GM23338 (cell line): ENCODE results near the gene AMOTL1. TPM values are rescaled to one million over a fixed set of nuclear protein-coding genes. Genes with fewer than 3 reads are reported as not detected.

ENCODE experiments used
- ATAC-seq: fragments of 200-7000 bp; cut with Tn5 transposase; 3 replicates; pipeline ENCODE4 v1.9.1; 2020
- DNase-seq: peaks from one replicate; pipeline ENCODE4 v3.0.0-alpha.2; 2015; ENCODE audit warnings: low spot score
- H2AFZ ChIP-seq: fragments of 200-600 bp; sonication (generic); 2 replicates; pipeline ENCODE4 v1.8.0; 2016; ENCODE audit warnings: antibody characterized with exemption, mild to moderate bottlenecking, moderate library complexity
- H3F3A ChIP-seq: fragments of 200-600 bp; sonication (generic); replicated peaks from 2 replicates; pipeline ENCODE4 v1.8.0; 2017; ENCODE audit warnings: antibody characterized with exemption, mixed run types, low read depth
- H3K27ac ChIP-seq: fragments of 200-600 bp; sonication (generic); 2 replicates; pipeline ENCODE4 v1.6.1; 2016; ENCODE audit warnings: low read depth
- H3K27me3 ChIP-seq: fragments of 200-600 bp; sonication (generic); 2 replicates; pipeline ENCODE4 v1.8.0; 2016; ENCODE audit warnings: mild to moderate bottlenecking, mixed run types, moderate library complexity; ENCODE audit not compliant: insufficient read depth
- H3K36me3 ChIP-seq: fragments of 200-600 bp; sonication (generic); 2 replicates; pipeline ENCODE4 v1.8.0; 2016; ENCODE audit warnings: mild to moderate bottlenecking; ENCODE audit not compliant: insufficient read depth
- H3K4me1 ChIP-seq: fragments of 200-600 bp; sonication (generic); 2 replicates; pipeline ENCODE4 v1.8.0; 2016; ENCODE audit warnings: mild to moderate bottlenecking, moderate library complexity; ENCODE audit not compliant: insufficient read depth
- H3K4me2 ChIP-seq: fragments of 200-600 bp; sonication (generic); 2 replicates; pipeline ENCODE4 v1.7.1; 2017; ENCODE audit warnings: mixed run types
- H3K4me3 ChIP-seq: fragments of 200-600 bp; sonication (generic); 2 replicates; pipeline ENCODE4 v1.6.1; 2016; ENCODE audit warnings: mixed run types
- H3K79me2 ChIP-seq: fragments of 200-600 bp; sonication (generic); replicated peaks from 2 replicates; pipeline ENCODE4 v1.8.0; 2017; ENCODE audit warnings: mild to moderate bottlenecking; ENCODE audit not compliant: insufficient read depth
- H3K9me2 ChIP-seq: fragments of 200-600 bp; sonication (generic); 2 replicates; pipeline ENCODE4 v1.8.0; 2017; ENCODE audit not compliant: insufficient read depth
- H4K20me1 ChIP-seq: fragments of 200-600 bp; sonication (generic); replicated peaks from 2 replicates; pipeline ENCODE4 v1.8.0; 2017; ENCODE audit warnings: mild to moderate bottlenecking; ENCODE audit not compliant: insufficient read depth
- H3K27ac Mint-ChIP-seq: 2 replicates; pipeline ENCODE4 v1.8.0; 2020; ENCODE audit warnings: inconsistent platforms, mild to moderate bottlenecking, moderate library complexity, mixed read lengths
- H3K27me3 Mint-ChIP-seq: 3 replicates; pipeline ENCODE4 v1.8.0; 2022; ENCODE audit warnings: low read depth, mild to moderate bottlenecking, moderate library complexity, mixed read lengths, inconsistent platforms; ENCODE audit not compliant: insufficient read depth, poor library complexity
- H3K36me3 Mint-ChIP-seq: 3 replicates; pipeline ENCODE4 v1.8.0; 2021; ENCODE audit warnings: low read depth, mild to moderate bottlenecking, inconsistent platforms, moderate library complexity, mixed read lengths
- H3K4me1 Mint-ChIP-seq: 3 replicates; pipeline ENCODE4 v1.8.0; 2020; ENCODE audit warnings: mild to moderate bottlenecking, inconsistent platforms, mixed read lengths
- H3K4me3 Mint-ChIP-seq: 3 replicates; pipeline ENCODE4 v1.8.0; 2021; ENCODE audit warnings: moderate library complexity, mild to moderate bottlenecking, inconsistent platforms, mixed read lengths
- H3K9me3 Mint-ChIP-seq: 3 replicates; pipeline ENCODE4 v1.8.0; 2020; ENCODE audit warnings: moderate library complexity, mild to moderate bottlenecking, inconsistent platforms, mixed read lengths
- CREB1 ChIP-seq: fragments of 250-450 bp; sonication (Bioruptor Pico); IDR thresholded peaks from 2 replicates; pipeline ENCODE4 v1.5.0; 2020; ENCODE audit warnings: low read depth, mild to moderate bottlenecking, moderate library complexity
- EZH2phosphoT487 ChIP-seq: fragments of 200-600 bp; sonication (generic); IDR thresholded peaks from one replicate; pipeline ENCODE4 v1.8.1; 2018; ENCODE audit warnings: antibody characterized with exemption; ENCODE audit not compliant: unreplicated experiment
- REST ChIP-seq: IDR thresholded peaks from one replicate; pipeline ENCODE4 v1.6.1; 2018; ENCODE audit warnings: antibody characterized with exemption; ENCODE audit not compliant: unreplicated experiment
- STAT1 ChIP-seq: IDR thresholded peaks from one replicate; pipeline ENCODE4 v1.6.1; 2016; ENCODE audit warnings: antibody characterized with exemption; ENCODE audit not compliant: unreplicated experiment
- ZNF114 ChIP-seq: fragments of 250-450 bp; sonication (Bioruptor Pico); IDR thresholded peaks from 2 replicates; pipeline ENCODE4 v1.5.0; 2020; ENCODE audit warnings: mild to moderate bottlenecking, moderate library complexity
- ZNF331 ChIP-seq: fragments of 250-450 bp; sonication (Bioruptor Pico); IDR thresholded peaks from 2 replicates; pipeline ENCODE4 v1.5.0; 2020; ENCODE audit warnings: low read depth, mild to moderate bottlenecking, moderate library complexity
- polyA plus RNA-seq: library from polyadenylated mRNA; unstranded; fragments of >200 nt; fragmentation: Nextera tagmentation; extraction: Ambion mirVana; gene quantifications from 2 replicates; pipeline ENCODE4 v1.2.1, GENCODE V29; 2016
- total RNA-seq: library from RNA; depleted of rRNA; stranded (reverse); fragments of >200 nt; shearing (Covaris generic); gene quantifications from 2 replicates; pipeline ENCODE4 v1.2.3, GENCODE V29; 2014
- TF ChIP-seq, protein P1 (sequence below), 2 experiments: fragments of 200-600 bp in 1 of 2; sonication (generic) in 1 of 2; conservative IDR thresholded peaks; 2 replicates each; pipeline versions ENCODE4 v1.5.1 to v1.6.1; 2016 to 2017; ENCODE audit warnings: antibody characterized with exemption in 2 of 2, low read depth in 2 of 2, mild to moderate bottlenecking in 2 of 2, moderate library complexity in 1 of 2
- TF ChIP-seq, protein P2 (sequence below): fragments of 250-450 bp; sonication (Bioruptor Pico); IDR thresholded peaks from 2 replicates; pipeline ENCODE4 v1.5.0; 2020; ENCODE audit warnings: mild to moderate bottlenecking, moderate library complexity

AMOTL1 gene
- total and polyA plus RNA-seq, 2 experiments from 2014 or later, result 4.3 to 18.7 TPM

DNA sequence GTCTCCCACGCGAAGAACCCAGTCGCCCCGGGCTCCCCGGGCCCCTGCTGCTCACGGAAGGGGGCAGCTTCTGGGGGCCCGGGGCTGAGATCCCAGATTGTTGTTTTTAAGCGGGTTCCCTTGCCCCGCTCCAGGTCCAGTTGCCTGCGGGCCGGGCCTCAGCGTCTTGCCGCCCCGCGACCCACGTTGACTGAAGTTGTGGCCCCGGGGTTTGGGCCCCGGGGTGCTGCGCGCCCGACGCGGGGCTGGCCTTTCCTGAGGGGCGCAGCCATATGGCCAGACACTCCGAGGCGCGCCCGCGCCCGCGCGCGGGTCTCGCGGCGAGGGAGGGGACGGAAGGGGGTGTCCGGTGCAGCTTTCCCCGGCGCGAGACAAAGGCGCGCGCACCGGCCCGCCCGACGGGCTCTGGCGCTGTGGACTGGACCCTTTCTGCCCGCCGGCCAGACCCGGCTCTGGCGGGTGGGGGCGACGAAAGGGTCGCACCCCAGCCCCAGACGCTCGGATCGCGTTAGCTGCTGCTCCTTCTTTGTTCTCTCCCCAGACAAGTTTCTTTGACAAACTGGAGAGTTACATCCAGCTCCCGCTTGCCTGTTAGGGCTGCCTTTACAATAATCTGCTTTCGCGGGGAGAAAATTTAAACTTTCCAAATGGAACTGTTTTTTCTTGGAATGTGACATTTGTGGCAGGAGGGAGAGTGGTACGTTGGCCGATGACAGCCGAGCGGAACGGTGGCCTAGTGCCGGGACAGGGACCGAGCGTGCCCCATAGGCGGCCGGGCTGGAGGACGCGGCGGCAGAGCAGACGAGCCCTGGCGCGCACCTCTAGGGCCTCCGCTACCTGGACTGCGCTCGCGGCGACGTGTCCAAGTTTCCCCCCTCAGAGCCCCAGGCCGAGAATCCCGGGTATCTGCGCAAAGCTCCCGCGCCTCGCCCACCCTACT, 716 bp downstream of the AMOTL1 start:
- Histone ChIP-seq H3F3A (no peaks in the 10 kb centered on the region; the same call in 1 of the 2 replicates), H3K4me2 (peak overlapping the region; percentile 96), H3K36me3 (no peaks in the 10 kb centered on the region; the same call in 1 of the 2 replicates), H3K79me2 (peaks cover 51% of the 10 kb centered on the region), H3K4me1 (peaks cover 51% of the 10 kb centered on the region), H3K9me2 (no peaks in the 10 kb centered on the region), H4K20me1 (peaks cover 25% of the 10 kb centered on the region), H3K27ac (no peak overlapping the region), H2AFZ (peak overlapping the region; percentile 92), H3K4me3 (peak overlapping the region; percentile 93), H3K27me3 (peaks cover 68% of the 10 kb centered on the region)
- peaks cover 8% of the 10 kb centered on the region; the same call in 2 of the 3 replicates for H3K9me3 Mint-ChIP-seq
- H3K27ac Mint-ChIP-seq, result no peak overlapping the region
- H3K36me3 Mint-ChIP-seq, result peaks cover 4% of the 10 kb centered on the region; the same call in 1 of the 3 replicates
- no peak overlapping the region; the same call in none of the 3 replicates for H3K4me3 Mint-ChIP-seq
- DNase-seq, result peak; percentile 65
- H3K4me1 Mint-ChIP-seq, result peaks cover 43% of the 10 kb centered on the region
- peak; percentile 61 for ATAC-seq
- H3K27me3 Mint-ChIP-seq, result peaks cover 19% of the 10 kb centered on the region
- TF ChIP-seq, protein P1, sequence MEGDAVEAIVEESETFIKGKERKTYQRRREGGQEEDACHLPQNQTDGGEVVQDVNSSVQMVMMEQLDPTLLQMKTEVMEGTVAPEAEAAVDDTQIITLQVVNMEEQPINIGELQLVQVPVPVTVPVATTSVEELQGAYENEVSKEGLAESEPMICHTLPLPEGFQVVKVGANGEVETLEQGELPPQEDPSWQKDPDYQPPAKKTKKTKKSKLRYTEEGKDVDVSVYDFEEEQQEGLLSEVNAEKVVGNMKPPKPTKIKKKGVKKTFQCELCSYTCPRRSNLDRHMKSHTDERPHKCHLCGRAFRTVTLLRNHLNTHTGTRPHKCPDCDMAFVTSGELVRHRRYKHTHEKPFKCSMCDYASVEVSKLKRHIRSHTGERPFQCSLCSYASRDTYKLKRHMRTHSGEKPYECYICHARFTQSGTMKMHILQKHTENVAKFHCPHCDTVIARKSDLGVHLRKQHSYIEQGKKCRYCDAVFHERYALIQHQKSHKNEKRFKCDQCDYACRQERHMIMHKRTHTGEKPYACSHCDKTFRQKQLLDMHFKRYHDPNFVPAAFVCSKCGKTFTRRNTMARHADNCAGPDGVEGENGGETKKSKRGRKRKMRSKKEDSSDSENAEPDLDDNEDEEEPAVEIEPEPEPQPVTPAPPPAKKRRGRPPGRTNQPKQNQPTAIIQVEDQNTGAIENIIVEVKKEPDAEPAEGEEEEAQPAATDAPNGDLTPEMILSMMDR (conservative IDR thresholded peaks at IDR 0.05; ENCODE audit: low read depth in 2 of 2), result no peak
- TF ChIP-seq ZNF331 (CRISPR knock-in tag), result no peak
- TF ChIP-seq REST, result no peak
- no peak for TF ChIP-seq ZNF114 (CRISPR knock-in tag)
- no peak for TF ChIP-seq STAT1
- TF ChIP-seq CREB1 (CRISPR knock-in tag), result no peak
- peak; percentile 18 for TF ChIP-seq EZH2phosphoT487

GRCh38 chr11:94769880-94770279, 1.7 kb downstream of the AMOTL1 start:
- no peaks in the 10 kb centered on the region; the same call in 1 of the 2 replicates for H3K36me3 ChIP-seq
- peak overlapping the region; percentile 93 for H3K4me3 ChIP-seq
- H3K4me1 ChIP-seq, result peaks cover 43% of the 10 kb centered on the region
- DNase-seq (no peak), ATAC-seq (no peak)
- peaks cover 8% of the 10 kb centered on the region; the same call in 2 of the 3 replicates for H3K9me3 Mint-ChIP-seq
- peaks cover 27% of the 10 kb centered on the region for H4K20me1 ChIP-seq
- H3K9me2 ChIP-seq, result no peaks in the 10 kb centered on the region
- H3K27me3 Mint-ChIP-seq, result peaks cover 16% of the 10 kb centered on the region
- no peak overlapping the region; the same call in none of the 3 replicates for H3K4me3 Mint-ChIP-seq
- H3K4me2 ChIP-seq, result peak overlapping the region; percentile 96
- H3K27ac ChIP-seq, result no peak overlapping the region
- peaks cover 61% of the 10 kb centered on the region for H3K79me2 ChIP-seq
- no peaks in the 10 kb centered on the region; the same call in 1 of the 2 replicates for H3F3A ChIP-seq
- peaks cover 4% of the 10 kb centered on the region; the same call in 1 of the 3 replicates for H3K36me3 Mint-ChIP-seq
- H3K4me1 Mint-ChIP-seq, result peaks cover 33% of the 10 kb centered on the region
- H3K27me3 ChIP-seq, result peaks cover 58% of the 10 kb centered on the region
- no peak overlapping the region for H2AFZ ChIP-seq
- H3K27ac Mint-ChIP-seq, result no peak overlapping the region
- TF ChIP-seq ZNF331 (CRISPR knock-in tag), result no peak
- TF ChIP-seq, protein P2, sequence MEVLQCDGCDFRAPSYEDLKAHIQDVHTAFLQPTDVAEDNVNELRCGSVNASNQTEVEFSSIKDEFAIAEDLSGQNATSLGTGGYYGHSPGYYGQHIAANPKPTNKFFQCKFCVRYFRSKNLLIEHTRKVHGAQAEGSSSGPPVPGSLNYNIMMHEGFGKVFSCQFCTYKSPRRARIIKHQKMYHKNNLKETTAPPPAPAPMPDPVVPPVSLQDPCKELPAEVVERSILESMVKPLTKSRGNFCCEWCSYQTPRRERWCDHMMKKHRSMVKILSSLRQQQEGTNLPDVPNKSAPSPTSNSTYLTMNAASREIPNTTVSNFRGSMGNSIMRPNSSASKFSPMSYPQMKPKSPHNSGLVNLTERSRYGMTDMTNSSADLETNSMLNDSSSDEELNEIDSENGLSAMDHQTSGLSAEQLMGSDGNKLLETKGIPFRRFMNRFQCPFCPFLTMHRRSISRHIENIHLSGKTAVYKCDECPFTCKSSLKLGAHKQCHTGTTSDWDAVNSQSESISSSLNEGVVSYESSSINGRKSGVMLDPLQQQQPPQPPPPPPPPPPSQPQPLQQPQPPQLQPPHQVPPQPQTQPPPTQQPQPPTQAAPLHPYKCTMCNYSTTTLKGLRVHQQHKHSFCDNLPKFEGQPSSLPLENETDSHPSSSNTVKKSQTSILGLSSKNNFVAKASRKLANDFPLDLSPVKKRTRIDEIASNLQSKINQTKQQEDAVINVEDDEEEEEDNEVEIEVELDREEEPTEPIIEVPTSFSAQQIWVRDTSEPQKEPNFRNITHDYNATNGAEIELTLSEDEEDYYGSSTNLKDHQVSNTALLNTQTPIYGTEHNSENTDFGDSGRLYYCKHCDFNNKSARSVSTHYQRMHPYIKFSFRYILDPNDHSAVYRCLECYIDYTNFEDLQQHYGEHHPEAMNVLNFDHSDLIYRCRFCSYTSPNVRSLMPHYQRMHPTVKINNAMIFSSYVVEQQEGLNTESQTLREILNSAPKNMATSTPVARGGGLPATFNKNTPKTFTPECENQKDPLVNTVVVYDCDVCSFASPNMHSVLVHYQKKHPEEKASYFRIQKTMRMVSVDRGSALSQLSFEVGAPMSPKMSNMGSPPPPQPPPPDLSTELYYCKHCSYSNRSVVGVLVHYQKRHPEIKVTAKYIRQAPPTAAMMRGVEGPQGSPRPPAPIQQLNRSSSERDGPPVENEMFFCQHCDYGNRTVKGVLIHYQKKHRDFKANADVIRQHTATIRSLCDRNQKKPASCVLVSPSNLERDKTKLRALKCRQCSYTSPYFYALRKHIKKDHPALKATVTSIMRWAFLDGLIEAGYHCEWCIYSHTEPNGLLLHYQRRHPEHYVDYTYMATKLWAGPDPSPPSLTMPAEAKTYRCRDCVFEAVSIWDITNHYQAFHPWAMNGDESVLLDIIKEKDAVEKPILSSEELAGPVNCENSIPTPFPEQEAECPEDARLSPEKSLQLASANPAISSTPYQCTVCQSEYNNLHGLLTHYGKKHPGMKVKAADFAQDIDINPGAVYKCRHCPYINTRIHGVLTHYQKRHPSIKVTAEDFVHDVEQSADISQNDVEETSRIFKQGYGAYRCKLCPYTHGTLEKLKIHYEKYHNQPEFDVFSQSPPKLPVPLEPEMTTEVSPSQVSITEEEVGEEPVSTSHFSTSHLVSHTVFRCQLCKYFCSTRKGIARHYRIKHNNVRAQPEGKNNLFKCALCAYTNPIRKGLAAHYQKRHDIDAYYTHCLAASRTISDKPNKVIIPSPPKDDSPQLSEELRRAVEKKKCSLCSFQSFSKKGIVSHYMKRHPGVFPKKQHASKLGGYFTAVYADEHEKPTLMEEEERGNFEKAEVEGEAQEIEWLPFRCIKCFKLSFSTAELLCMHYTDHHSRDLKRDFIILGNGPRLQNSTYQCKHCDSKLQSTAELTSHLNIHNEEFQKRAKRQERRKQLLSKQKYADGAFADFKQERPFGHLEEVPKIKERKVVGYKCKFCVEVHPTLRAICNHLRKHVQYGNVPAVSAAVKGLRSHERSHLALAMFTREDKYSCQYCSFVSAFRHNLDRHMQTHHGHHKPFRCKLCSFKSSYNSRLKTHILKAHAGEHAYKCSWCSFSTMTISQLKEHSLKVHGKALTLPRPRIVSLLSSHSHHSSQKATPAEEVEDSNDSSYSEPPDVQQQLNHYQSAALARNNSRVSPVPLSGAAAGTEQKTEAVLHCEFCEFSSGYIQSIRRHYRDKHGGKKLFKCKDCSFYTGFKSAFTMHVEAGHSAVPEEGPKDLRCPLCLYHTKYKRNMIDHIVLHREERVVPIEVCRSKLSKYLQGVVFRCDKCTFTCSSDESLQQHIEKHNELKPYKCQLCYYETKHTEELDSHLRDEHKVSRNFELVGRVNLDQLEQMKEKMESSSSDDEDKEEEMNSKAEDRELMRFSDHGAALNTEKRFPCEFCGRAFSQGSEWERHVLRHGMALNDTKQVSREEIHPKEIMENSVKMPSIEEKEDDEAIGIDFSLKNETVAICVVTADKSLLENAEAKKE, result no peak
